Activated CD8-positive, alpha-beta memory T cell treated with anti-CD3 and anti-CD28 coated beads for 1 hour (primary cell): ENCODE results near the gene ZNF516.

Source experiments
- DNase-seq, 2 donors: peaks; one replicate each; pipeline ENCODE4 v3.0.0-alpha.2; 2020; ENCODE audit warnings: low read depth in 1 of 2; ENCODE audit errors: extremely low read depth in 1 of 2

ZNF516 gene

DNA sequence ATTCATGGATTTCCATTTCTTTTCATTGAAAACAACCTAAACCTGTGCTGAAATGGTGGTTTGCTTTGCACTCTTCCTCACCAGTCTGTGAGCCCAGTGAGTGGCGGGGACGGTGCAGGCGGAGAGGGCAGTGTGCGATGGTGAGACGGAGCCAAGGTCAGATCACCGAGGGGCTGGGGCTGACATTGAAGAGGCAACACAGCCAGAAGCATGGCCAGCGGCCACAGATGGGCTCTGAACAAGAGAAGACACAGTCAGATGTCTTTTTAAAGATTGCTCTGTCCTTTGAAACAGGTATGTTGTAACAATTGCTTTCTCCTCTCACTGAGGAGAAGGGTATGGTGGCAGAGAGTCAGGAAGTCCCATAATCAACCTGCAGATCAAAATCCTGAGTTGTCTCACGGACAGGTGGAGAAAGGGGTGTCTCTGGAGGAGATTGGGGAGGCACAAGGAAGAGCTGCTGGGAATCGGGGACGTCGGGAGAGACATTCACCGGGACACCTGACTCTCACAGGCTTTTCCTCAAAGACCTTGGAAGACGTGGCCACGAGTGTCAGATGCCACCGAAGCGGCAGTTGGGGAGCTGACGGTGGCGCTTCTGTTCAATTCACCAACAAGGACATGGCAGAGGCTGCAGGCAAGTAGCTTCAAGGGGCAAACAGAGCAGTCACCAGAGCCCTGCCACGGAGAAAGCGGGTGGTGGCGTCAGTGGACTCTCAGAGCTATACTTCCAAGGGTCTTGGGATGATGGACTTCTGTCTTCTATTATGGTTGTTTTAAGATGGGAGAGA lies 12.1 kb upstream of the ZNF516 start:
- DNase-seq: no peak

DNA sequence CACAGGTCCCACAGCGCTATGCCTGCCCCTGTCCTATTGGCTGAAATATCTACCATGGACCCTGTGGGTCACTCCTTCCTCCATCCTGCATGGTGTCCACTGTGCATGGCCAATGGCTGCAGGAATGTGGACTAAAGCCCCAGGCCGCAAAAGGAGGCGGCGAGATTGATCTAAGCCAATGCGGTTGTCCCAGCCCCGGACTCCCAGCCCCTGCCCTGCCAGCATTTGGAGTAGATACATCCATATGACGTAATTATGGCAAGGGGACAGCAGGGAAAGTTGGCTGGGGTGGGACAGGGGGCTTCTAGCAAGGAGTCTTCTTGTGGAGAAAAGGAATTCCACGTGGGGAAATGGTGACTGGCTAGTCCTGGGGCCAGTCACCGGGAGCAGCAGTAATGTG lies 11.4 kb upstream of the ZNF516 start:
- DNase-seq: no peak

DNA sequence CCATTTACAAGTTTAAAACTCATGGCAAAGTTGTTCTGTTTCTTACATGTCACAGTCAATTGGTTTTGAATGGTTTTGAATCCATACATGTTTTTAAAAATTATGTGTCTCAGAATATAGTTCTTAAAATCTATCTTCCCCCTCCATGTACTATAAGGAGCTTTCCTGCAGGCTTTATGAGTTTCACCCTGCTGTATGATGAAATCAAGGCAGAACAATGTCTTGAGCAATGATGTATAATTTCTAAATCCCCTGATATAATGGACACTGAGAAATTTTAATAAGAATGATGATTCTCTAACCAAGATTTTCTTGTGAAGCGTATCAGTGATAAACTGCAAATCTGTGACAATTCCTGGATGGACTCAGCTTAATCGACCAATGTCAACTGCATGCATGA lies 10.6 kb upstream of the ZNF516 start:
- no peak for DNase-seq

DNA sequence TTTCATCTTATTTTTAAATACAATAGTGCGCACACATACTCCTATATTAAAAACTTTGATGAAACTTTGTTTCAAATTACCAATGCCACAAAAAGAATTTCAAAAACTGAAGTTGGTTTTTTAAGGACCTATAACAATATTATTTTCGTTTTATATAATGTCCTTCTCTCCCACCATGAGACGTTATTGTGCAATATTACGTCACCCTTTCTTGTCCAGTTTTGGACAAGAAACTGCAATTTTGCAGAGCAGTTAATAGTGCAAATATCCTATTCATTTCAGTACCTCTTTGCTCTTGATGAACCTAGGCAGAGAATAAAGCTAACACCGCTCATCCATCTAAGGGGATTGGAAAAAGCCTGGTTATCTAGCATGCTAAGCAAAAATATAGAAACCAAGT lies 9.7 kb upstream of the ZNF516 start:
- DNase-seq: no peak

DNA sequence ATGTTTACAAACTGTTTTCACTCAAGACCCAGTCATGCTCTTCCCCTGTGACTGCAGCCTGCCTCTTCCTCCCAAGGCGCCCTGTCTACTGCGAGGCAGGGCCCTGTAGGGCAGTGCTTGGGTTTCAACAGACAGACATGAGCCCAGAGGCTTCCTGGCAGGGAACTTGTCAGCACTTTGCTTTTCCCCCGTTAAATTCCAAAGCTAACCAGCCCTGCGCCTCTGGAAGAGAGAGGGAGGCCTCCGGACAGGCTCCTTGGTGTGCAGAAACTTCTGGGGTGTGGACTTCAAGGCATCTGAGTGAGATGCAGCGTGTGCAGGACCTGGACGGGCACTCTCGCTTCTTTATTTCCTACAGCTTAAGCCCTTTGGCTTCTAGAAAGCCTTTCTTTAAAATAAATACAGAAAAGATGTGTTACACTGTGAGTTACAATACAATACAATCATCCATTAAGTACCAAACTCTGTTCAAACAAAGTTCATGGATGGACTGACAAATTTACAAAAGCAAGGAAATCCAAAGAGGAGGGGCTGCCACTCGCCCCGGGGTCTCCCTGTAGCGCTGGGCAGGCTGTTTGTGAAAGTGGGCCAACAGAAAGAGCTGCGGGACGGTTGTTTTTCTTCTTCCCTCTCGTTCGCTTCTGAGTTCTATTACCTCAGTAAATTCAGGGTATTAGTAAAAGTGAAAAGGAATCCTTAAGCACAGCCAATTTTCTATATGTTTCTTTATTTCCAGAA lies 8.8 kb upstream of the ZNF516 start:
- DNase-seq: no peak

DNA sequence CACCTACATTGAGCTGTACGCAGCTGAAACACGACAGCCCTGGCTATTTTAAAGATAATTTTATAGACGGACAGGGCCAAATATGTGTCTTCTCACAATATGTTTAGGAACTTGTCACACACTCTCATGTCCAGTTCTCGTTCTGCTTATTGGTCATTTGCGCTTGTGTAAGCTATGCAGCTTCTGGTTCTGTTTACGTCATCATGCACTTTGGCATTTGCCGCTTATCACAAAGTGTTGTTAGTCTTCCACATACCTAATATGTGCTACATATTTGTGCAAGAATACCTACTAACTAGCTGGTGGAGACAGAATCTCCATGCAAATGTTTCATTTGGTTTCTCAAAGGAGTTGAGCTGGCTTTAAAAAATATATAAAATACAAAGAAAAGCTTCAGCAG lies 7.5 kb upstream of the ZNF516 start:
- DNase-seq: no peak

DNA sequence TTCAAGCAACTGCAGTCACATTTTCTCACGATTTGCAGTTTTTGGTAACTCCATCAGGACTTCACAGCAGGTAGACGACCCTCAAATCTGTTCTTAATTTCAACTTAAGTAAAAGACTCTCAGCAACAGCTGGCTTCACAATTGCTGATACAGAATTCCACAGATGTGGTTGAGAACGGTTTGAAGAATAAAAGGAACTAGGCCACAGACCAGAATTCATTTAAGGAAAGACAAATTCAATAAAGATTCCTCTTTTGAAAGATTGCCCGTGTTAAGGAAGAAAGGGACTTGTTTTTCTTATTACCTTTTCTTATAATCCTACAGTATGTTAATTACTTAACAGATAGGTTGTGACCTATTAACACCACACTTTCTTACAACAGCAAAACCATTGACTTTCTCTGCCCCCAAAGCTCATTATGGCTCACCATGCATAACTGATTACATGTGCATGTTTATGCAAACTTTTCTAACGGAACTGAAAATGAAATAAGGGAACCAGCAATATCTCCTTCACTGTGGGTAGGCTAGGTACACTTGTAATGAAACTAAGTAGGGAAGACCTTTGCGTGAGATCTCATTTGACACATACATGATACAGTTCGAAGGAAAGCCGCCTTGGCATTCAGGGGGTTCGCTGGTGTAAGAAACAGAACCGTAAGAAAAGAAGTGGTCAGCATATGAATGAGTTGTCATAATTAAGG lies 4.7 kb upstream of the ZNF516 start:
- no peak for DNase-seq

DNA sequence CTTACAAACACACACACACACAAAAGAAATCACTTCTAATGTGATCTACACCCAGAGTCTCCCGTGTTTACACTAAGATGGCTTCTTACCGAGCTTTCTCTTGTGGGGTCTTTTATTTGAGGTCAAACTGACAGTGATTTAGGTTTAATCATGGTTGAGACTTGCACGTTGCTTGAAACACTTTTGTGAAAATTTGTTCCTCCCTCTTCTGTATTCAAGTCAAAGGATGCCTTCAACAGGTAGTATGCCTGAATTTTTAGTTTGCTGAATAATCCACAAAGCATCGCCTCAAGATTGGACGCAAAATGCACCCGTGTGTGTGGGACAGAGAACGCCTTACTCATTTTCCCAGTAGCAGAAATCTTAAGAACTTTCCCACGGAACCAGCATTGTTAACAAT lies 4.0 kb upstream of the ZNF516 start:
- DNase-seq: no peak

DNA sequence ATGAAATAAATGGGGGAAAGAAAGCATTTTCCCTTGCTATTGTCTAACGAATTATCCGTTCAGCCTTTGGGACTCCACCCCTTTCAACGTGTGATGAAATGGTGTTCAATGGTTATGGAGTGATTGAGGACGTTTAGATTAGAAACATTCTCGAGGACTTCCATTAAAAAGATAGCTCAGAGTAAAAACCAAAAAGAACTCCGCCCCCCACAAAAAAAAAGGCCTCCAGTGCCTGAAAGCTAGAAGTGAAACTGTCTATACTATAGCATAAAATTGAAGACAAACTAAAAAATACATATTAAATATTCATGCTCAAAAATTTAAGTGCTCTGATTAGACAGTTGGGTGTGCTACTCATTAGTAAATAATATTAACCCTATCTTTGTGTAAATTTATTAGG lies 3.0 kb upstream of the ZNF516 start:
- DNase-seq: no peak

DNA sequence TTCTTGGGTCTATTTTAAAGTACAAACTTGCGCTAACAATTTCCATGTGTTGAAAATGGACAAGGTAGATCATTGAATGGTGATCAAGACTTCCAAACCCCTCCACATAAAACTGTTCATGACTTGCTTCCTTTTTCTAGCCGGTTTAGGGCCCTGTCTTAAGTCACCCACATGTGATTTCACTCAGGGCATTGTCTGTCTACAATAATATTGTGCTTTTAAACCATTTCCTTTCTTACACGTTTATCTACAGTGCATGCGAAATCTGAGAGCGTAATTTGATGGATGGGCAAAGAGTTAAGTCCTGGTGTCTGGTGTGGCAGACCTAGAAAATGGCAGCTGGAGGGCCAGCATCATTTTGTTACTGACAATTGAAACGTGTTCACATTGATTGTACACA lies 2.0 kb upstream of the ZNF516 start:
- no peak for DNase-seq

DNA sequence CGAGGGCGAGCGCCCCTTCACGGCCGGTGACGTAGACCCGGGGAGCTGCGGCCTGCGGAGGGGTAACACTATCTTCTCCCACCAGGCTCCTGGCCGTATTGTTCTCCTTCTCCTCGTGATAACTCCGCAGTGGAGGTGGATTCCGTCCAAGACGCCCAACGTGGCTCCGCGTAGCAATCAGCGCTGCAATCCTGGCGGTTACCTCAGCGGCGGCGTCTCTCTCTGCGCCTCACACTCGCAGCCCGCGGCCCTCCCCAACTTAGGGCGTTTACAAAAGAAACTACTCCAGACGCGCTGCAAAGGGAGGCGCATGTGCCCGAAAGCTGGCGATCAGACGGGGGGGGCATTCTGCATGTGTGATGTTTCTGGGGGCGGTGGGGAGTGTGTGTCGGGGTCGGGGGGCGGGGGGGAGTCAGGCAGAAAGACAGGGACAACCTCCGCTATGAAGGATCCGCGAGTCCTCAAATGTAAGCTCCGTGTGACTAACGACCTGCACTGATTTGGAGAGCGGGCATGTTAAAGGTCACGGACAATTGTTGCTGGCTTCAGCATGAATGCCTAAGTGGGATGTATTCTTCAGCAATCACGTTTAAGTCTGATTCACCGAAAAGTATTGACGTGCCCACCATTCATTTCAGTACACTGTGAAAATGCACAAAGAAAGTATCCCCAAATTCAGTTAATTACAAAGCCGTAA lies 1.3 kb upstream of the ZNF516 start:
- no peak for DNase-seq

DNA sequence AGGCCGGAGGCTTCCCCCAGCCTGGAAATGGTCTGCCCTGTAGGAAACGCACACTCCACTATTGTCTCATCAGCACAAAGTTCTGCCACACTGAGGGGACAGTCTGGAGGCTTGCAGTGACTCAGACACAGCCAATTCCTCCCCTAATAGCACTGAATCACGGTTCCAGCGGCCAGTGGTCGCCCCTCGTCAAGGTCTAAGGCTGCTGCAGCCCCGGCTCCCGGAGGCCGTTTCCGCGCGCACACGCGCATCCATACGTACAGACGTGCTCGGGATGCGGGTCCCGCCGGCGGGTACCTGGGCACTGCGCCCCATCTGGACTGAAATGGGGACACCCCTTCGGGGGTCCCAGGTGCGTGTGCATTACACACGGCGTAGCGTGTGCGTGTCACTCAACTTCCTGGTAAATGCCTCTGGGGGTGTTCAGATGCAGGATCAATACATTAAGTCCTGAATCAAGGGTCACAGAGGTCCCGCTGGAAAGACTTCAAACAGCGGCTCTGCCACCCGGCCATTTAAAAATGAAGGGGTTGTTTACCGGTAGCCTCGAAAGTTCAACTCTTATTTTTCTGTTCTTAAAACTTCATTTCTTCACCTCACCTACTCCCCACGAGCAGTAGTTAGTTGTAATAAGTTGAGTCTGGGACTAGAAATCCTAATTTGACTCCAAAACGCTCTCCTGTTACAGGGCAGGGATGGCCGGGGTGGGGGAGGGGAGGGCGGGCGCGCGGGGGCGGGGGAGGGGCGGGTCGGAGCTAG lies 572 bp upstream of the ZNF516 start:
- DNase-seq: no peak

DNA sequence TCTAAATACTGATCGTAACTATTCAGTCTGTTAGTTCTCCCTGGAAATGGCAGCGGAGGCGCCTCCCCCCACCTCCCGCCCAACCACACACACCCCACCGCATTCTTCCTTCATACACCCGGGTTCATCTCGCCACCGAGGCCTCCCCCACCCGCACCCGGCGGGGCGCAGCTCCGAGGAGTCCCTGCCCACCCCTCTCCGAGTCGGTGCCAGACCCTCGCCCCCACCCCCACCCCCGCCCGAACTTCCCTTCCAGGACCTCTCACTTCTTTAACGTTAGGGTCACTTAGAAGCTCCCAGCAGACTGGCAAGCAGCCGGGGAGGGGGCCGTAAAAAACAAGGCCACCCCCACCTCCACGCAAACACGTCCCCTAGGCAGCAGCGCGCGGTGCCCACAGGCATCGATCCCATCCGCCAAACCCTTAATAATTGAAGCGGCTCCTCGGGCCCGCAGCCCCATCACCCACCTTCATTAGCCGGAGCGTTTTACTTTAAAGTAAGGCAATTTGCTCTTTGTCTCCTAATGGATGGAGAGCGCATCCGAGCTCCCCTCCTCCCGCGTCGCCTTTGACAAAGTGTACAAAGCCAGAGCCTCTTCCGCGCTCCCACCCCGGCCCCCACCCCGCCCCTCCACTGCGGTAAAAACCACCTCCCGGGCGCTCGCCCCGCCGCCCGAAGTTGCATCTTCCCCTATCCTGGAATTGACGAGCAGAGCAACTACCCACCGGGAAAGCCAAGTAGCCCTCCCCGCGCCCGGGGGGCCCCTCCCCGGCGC lies 624 bp downstream of the ZNF516 start:
- DNase-seq: no peak

DNA sequence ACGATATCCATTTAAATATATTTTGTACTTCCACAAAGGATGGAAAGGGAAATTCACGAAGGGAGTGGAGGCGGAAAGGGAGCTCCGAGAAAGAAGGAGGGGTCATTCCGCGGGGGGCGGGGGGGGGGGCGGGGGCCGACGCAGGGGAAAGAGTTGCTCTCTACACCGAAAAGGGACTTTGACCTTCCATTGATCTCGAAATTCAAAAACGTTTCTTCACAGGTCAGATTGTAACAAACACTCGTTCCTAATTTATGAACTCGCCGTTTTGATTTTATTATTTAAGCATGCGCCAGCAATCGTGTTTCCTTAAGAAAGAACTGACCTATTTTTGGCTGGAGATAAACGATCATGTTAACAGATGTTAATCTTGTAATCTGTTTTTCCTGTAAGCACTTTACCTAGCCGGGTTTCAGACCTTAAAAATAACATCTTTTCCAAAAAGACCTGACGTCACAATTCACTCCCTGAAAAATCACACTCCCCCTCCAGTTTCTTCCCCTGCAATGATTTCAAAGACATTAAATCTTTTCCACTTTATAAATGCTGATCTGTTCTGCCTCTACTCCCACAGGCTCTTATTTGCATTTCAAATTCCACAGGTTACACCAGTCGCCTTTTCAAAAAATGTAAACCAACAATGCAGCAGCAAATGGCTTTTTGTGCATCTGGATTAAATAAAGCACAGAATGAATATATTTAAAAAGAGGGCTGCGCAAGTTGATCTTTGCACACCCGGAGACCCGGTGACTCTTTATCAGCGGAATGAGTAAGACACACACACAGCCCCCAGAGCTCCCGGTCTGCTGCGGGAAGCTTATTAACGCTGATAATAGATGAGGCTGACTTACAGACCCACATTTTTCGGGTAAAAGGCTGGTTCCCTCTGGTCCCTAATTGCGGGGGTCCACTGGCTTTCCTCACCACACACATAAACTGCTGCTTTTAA lies 1.6 kb downstream of the ZNF516 start:
- no peak for DNase-seq

DNA sequence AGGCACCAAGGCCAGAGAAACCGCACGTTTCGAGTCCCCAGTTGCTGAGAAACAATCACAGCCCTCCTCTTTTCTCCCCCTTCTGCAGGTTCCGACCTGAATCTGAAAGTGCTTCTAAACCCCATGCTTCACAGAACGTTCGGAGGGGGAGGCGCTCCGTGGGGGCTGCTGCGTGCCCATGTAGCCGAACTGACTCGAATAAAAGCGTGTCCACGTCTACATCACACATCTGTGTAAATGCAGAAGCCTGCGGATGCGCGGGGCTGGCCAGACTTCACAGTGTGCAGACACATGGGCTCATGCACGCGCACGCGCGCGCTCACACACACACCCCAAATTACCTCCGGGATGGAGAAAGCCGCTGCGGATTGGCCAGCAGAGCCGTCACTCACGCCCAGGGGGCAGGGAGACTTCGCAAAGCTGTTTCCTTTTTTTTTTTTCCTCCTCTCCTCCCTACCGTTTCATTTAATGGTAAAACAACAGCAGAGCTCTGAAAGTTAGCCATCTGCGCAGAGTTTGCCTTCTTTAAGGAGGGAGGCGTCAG lies 2.3 kb downstream of the ZNF516 start:
- DNase-seq: peak; percentile 97 to 99

DNA sequence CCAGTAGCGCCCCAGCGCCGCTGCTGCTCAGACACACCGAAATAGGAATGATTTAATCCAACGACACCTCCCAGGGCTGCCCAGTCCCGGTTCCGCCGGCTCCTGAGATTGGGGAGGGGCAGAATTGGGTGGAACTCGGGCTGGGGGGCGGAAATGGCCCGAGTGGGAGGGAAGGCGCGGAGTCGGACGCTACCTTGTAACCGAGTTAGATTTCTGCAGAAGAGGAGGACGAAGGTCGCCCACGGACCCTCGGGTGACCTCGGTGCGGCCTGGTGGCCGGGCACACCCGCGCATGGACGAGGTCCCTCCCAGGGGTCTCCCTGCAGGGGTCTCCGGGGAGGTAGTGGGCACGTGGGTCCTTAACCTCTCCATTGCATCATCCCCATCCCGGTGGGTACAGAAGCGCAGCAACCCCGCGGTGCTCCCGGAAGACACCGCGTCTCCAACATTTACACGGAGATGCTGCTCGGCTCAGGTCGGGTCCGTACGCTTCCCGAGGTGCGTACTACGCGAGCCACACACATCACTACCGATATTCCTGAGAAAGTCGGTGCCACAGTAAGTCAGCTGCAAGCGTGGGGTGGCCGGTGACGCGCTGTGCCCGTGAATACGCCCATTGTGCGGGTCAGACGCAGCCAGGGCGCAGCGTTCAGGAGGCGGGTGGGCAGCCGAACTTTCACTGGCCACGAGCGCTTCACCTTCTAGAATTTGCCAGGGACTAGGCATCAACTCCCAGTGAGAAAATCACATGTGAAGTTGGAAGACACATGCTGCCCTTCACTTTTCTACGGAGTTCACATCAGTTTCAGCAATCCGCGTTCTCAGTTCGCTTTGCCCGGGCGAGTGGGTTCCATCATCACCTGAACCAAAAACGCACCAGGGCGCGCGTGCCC lies 3.0 kb downstream of the ZNF516 start:
- no peak for DNase-seq

DNA sequence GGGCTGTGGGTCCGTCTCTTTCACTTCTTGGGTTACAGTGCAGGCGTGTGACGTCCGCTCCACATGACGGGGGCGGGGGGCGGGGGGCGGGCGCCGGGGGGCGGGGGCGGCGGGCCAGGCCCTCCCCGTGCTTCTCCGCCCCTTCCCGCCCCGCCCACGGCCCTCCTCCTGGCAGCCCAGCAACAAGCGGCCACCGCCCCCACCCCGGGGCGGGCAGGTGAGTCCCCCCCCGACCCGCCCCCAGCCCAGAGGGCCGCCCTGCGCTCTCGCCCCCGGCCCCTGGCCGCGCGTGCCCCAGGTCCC lies 3.6 kb downstream of the ZNF516 start:
- DNase-seq: peak; percentile 49 to 56
